Astrocyte of the cerebellum (primary cell): Measurements from ENCODE around the gene LRWD1.

Experiments used
- DNase-seq: peaks from one replicate; pipeline ENCODE4 v3.0.0-alpha.2; 2011; ENCODE audit warnings: low read depth
- H3K4me3 ChIP-seq: 2 replicates; pipeline ENCODE4 v1.5.1; 2011; ENCODE audit warnings: mild to moderate bottlenecking, low read depth, low read length, moderate library complexity
- CTCF ChIP-seq: IDR thresholded peaks from 2 replicates; pipeline ENCODE4 v1.5.1; 2012; ENCODE audit warnings: low read length, low read depth, moderate library complexity, mild to moderate bottlenecking; ENCODE audit errors: missing control alignments
- in situ Hi-C: cut with HindIII; loops from 2 replicates; pipeline ENCODE4 v1.10.0; 2017; ENCODE audit warnings: low sequenced_read_pairs

The LRWD1 gene

GRCh38 chr7:102464577-102465280, at the start of gene LRWD1, which contains the start of gene ALKBH4:
Gene LRWD1, plus strand, starts transcription at chr7:102464984. Its CDS starts 97 bp downstream, at chr7:102465081.
Gene ALKBH4, minus strand, starts transcription at chr7:102464863. Its CDS starts 27 bp downstream, at chr7:102464836.
- peak within 1 kb of the TSS; percentile 90 for H3K4me3 ChIP-seq
- in situ Hi-C loops: no loop called here
- no peak for TF ChIP-seq CTCF
- peak; percentile 63 for DNase-seq

GRCh38 chr7:102415685-102416225, 49.0 kb upstream of the LRWD1 start:
- no peak for TF ChIP-seq CTCF
- H3K4me3 ChIP-seq: no peak overlapping the region
- in situ Hi-C loops: loop anchor here (10.0 kb wide), 1 partner anchor 131 kb away; the partner anchor contains the start of gene SH2B2
- DNase-seq: no peak

- TF ChIP-seq CTCF: no peak
- in situ Hi-C loops: loop anchor here (10.0 kb wide), 1 partner anchor 132 kb away; the partner anchor contains the start of gene SH2B2
- DNase-seq: no peak
- H3K4me3 ChIP-seq: no peak overlapping the region
Observed at GRCh38 chr7:102416406-102416805, 48.4 kb upstream of the LRWD1 start.

GRCh38 chr7:102417105-102417504, 47.7 kb upstream of the LRWD1 start:
- in situ Hi-C loops: loop anchor here (10.0 kb wide), 1 partner anchor 132 kb away; the partner anchor contains the start of gene SH2B2
- DNase-seq: no peak
- no peak for TF ChIP-seq CTCF
- no peak overlapping the region for H3K4me3 ChIP-seq

GRCh38 chr7:102418592-102418991, 46.2 kb upstream of the LRWD1 start:
- no peak for DNase-seq
- no peak overlapping the region for H3K4me3 ChIP-seq
- in situ Hi-C loops: loop anchor here (10.0 kb wide), 1 partner anchor 134 kb away; the partner anchor contains the start of gene SH2B2
- TF ChIP-seq CTCF: no peak

GRCh38 chr7:102421706-102422240, 43.0 kb upstream of the LRWD1 start:
- in situ Hi-C loops: no loop called here
- TF ChIP-seq CTCF: no peak
- DNase-seq: no peak
- H3K4me3 ChIP-seq: no peak overlapping the region
